ENCODE measurements around the gene GPN2. TPM values are rescaled to one million over a fixed set of nuclear protein-coding genes. Genes with fewer than 3 reads are reported as not detected.

Gene GPN2
- total and polyA plus RNA-seq, 8 donors = 9.4 to 14.2 (median 11.5) TPM

DNA sequence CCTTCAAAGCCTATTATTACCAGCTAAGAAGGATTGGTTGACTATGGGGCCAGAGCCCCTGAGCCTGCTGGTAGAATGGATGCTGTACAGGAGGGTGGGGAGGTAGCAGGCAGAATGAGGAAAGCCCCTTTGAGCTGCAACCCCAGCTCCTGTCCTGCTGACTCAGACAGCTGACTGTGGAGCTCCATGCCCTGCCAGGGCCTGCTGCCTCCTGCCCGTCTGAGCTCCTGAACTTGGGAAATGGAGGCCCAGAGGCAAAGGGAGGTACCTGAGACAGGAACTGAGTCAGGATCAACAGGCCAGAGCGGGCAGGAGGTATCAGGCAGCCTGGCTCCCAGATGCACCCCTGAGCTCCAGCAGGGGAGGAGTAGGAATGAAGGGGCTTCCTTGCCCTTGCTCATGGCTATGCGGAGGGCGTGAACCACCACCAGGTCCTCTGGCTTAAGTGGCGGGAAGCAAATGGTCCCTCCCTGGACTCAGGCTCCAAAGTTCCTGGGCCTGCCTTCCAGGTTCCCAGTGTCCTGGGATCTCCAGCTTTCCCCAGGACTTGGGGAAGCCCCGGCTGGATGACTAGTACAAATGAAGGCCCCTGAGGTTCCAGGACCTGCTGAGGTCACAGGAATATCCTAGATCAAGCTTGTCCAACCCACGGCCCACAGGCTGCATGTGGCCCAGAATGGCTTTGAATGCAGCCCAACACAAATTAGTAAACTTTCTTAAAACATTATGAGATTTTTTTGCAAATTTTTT, 31.0 kb downstream of the GPN2 start:
- Histone ChIP-seq H3K27me3 (no peaks in the 10 kb centered on the region), H3K4me3 (no peak overlapping the region), H3K4me1 (no peaks in the 10 kb centered on the region), H3K27ac (no peak overlapping the region), H3K9me3 (no peaks in the 10 kb centered on the region), H3K36me3 (peaks cover 0 to under 1% (median 0%) of the 10 kb centered on the region in 3 donors)
- intact Hi-C loops (cut with DNase I) = no loop called here
- FAIRE-seq = no peak
- no peak for ATAC-seq
- WGBS, 2 donors = 88 to 90% methylated on average over 7 of the region's 7 CpGs
- no peak for TF ChIP-seq CTCF (IDR thresholded peaks at IDR 0.05)
- DNase-seq = no peak

- H3K36me3 ChIP-seq = peaks cover 0 to 5% (median 0%) of the 10 kb centered on the region in 3 donors
- DNase-seq = no peak
- ATAC-seq = no peak
- no peaks in the 10 kb centered on the region for H3K9me3 ChIP-seq
- H3K27me3 ChIP-seq = no peaks in the 10 kb centered on the region
- H3K27ac ChIP-seq = no peak overlapping the region
- no peak for FAIRE-seq
- TF ChIP-seq CTCF (IDR thresholded peaks at IDR 0.05) = no peak
- no peak overlapping the region for H3K4me3 ChIP-seq
- WGBS, 2 donors = 70 to 73% methylated on average over 4 of the region's 4 CpGs
- no peaks in the 10 kb centered on the region for H3K4me1 ChIP-seq
- intact Hi-C loops (cut with DNase I) = no loop called here
These were observed 31.9 kb downstream of the GPN2 start for GRCh38 chr1:26858160-26858559.

DNA sequence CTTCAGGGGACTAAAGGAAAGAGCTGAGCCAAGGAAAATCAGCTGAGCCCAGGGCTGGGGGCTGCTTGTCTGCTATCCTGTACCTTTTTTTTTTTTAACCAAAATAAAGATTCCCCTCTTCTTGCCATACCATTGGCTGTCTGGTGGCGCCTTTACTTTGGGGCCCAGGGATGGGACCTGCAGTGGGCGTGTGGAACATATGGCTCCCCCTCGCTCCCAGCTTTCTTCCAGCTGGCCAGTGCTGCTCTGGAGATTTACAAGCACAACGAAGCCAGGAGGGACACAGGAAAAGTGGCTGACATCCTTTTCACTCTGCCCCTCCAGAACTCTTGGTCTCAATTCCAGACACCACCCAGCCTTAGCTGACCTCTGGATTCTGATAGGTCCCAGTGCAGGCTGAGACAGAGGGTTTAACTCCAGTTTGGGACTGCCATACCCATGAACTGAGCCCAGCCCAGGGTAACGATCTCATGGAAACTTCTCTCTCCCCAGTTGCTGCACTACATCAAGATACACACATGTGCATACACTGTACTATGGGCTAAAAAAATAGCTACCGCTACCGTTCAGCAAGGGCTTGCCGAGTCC, 32.5 kb downstream of the GPN2 start:
- Histone ChIP-seq H3K9me3 (no peaks in the 10 kb centered on the region), H3K27me3 (no peaks in the 10 kb centered on the region), H3K4me1 (no peaks in the 10 kb centered on the region), H3K27ac (no peak overlapping the region), H3K4me3 (no peak overlapping the region), H3K36me3 (peaks cover 0 to 5% (median 0%) of the 10 kb centered on the region in 3 donors)
- ATAC-seq (no peak), DNase-seq (no peak), FAIRE-seq (no peak)
- intact Hi-C loops (cut with DNase I) = no loop called here
- 88 to 89% methylated on average over 8 of the region's 8 CpGs for WGBS, 2 donors
- no peak for TF ChIP-seq CTCF (IDR thresholded peaks at IDR 0.05)

- DNase-seq (no peak), FAIRE-seq (no peak), ATAC-seq (no peak)
- Histone ChIP-seq H3K27ac (no peak overlapping the region), H3K36me3 (peaks cover 0 to 5% (median 0%) of the 10 kb centered on the region in 3 donors), H3K4me1 (no peaks in the 10 kb centered on the region), H3K27me3 (no peaks in the 10 kb centered on the region), H3K9me3 (no peaks in the 10 kb centered on the region), H3K4me3 (no peak overlapping the region)
- intact Hi-C loops (cut with DNase I) = no loop called here
- 88 to 90% methylated on average over 20 to 21 of the region's 21 CpGs for WGBS, 2 donors
- TF ChIP-seq CTCF (IDR thresholded peaks at IDR 0.05) = no peak
These were observed 33.2 kb downstream of the GPN2 start for GRCh38 chr1:26856604-26857469.
